H9 (cell line): ENCODE measurements around the gene GIT2. TPM values are rescaled to one million over a fixed set of nuclear protein-coding genes. Genes with fewer than 3 reads are reported as not detected.

Source experiments
- DNase-seq: peaks from one replicate; pipeline ENCODE4 v3.0.0-alpha.2; 2017
- H2AFZ ChIP-seq: one replicate; pipeline ENCODE4 v1.6.1; 2013; ENCODE audit warnings: mild to moderate bottlenecking, low read length, control low read depth, moderate library complexity
- H2AK5ac ChIP-seq: 2 replicates; pipeline ENCODE4 v1.6.1; 2013; ENCODE audit warnings: low read length, control low read depth, mixed read lengths; ENCODE audit not compliant: insufficient read length
- H2BK120ac ChIP-seq: one replicate; pipeline ENCODE4 v1.6.1; 2013; ENCODE audit warnings: low read depth, mild to moderate bottlenecking, low read length, control low read depth, inconsistent platforms; ENCODE audit not compliant: poor library complexity, severe bottlenecking
- H2BK12ac ChIP-seq: 2 replicates; pipeline ENCODE4 v1.6.1; 2013; ENCODE audit warnings: low read length, control low read depth, mixed read lengths, low read depth; ENCODE audit not compliant: insufficient read length
- H2BK15ac ChIP-seq: 2 replicates; pipeline ENCODE4 v1.6.1; 2013; ENCODE audit warnings: low read depth, low read length, control low read depth
- H2BK20ac ChIP-seq: one replicate; pipeline ENCODE4 v1.6.1; 2013; ENCODE audit warnings: low read depth, mild to moderate bottlenecking, low read length, control low read depth, inconsistent platforms; ENCODE audit not compliant: poor library complexity, severe bottlenecking
- H2BK5ac ChIP-seq: 2 replicates; pipeline ENCODE4 v1.6.1; 2013; ENCODE audit warnings: low read length, control low read depth, mixed read lengths; ENCODE audit not compliant: insufficient read length
- H3K14ac ChIP-seq: 2 replicates; pipeline ENCODE4 v1.6.1; 2013; ENCODE audit warnings: low read length, control low read depth; ENCODE audit not compliant: insufficient read depth
- H3K18ac ChIP-seq: 2 replicates; pipeline ENCODE4 v1.6.1; 2013; ENCODE audit warnings: low read depth, mild to moderate bottlenecking, mixed read lengths, low read length, control low read depth; ENCODE audit not compliant: insufficient read length
- H3K23ac ChIP-seq: 2 replicates; pipeline ENCODE4 v1.6.1; 2013; ENCODE audit warnings: low read length, control low read depth, mixed read lengths, low read depth; ENCODE audit not compliant: insufficient read length
- H3K23me2 ChIP-seq: 2 replicates; pipeline ENCODE4 v1.6.1; 2013; ENCODE audit warnings: low read depth, mild to moderate bottlenecking, mixed read lengths, low read length, control low read depth; ENCODE audit not compliant: insufficient read length, poor library complexity, severe bottlenecking
- H3K27ac ChIP-seq: 2 replicates; pipeline ENCODE4 v1.5.1; 2013; ENCODE audit warnings: low read length, control low read depth, mixed read lengths, low read depth; ENCODE audit not compliant: insufficient read length
- H3K27me3 ChIP-seq: 2 replicates; pipeline ENCODE4 v1.6.1; 2013; ENCODE audit warnings: low read length, control low read depth, inconsistent platforms; ENCODE audit not compliant: insufficient read depth
- H3K4ac ChIP-seq: 2 replicates; pipeline ENCODE4 v1.6.1; 2013; ENCODE audit warnings: low read depth, mild to moderate bottlenecking, control low read depth, inconsistent platforms, low read length, moderate library complexity
- H3K4me1 ChIP-seq: 2 replicates; pipeline ENCODE4 v1.6.1; 2013; ENCODE audit warnings: low read length, control low read depth, inconsistent platforms; ENCODE audit not compliant: insufficient read depth
- H3K4me2 ChIP-seq: 2 replicates; pipeline ENCODE4 v1.6.1; 2013; ENCODE audit warnings: low read length, control low read depth, mixed read lengths; ENCODE audit not compliant: insufficient read length, insufficient read depth
- H3K56ac ChIP-seq: 2 replicates; pipeline ENCODE4 v1.6.1; 2013; ENCODE audit warnings: low read depth, mild to moderate bottlenecking, mixed read lengths, low read length, control low read depth; ENCODE audit not compliant: insufficient read length
- H3K79me1 ChIP-seq: 2 replicates; pipeline ENCODE4 v1.6.1; 2013; ENCODE audit warnings: low read depth, mild to moderate bottlenecking, moderate library complexity, low read length, control low read depth, inconsistent platforms; ENCODE audit not compliant: insufficient read depth, poor library complexity, severe bottlenecking
- H3K79me2 ChIP-seq: 2 replicates; pipeline ENCODE4 v1.6.1; 2013; ENCODE audit warnings: low read length, control low read depth, inconsistent platforms; ENCODE audit not compliant: insufficient read depth
- H3K9ac ChIP-seq: 2 replicates; pipeline ENCODE4 v1.6.1; 2013; ENCODE audit warnings: low read length, control low read depth, mixed read lengths; ENCODE audit not compliant: insufficient read length; ENCODE audit errors: extremely low read depth
- H3K9me3 ChIP-seq: one replicate; pipeline ENCODE4 v1.6.1; 2013; ENCODE audit warnings: low read depth, low read length, inconsistent platforms; ENCODE audit not compliant: control insufficient read depth
- H3T11ph ChIP-seq: one replicate; pipeline ENCODE4 v1.6.1; 2013; ENCODE audit warnings: mild to moderate bottlenecking, low read length, control low read depth, inconsistent platforms
- H4K20me1 ChIP-seq: one replicate; pipeline ENCODE4 v1.6.1; 2013; ENCODE audit not compliant: control insufficient read depth, insufficient read length, insufficient read depth
- H4K5ac ChIP-seq: 2 replicates; pipeline ENCODE4 v1.6.1; 2013; ENCODE audit warnings: low read depth, mild to moderate bottlenecking, mixed read lengths, low read length, control low read depth; ENCODE audit not compliant: insufficient read length
- H4K8ac ChIP-seq: replicated peaks from 2 replicates; pipeline ENCODE4 v1.6.1; 2013; ENCODE audit warnings: low read length, control low read depth, mixed read lengths, low read depth; ENCODE audit not compliant: insufficient read length
- H4K91ac ChIP-seq: 2 replicates; pipeline ENCODE4 v1.6.1; 2013; ENCODE audit warnings: low read depth, mild to moderate bottlenecking, moderate library complexity, mixed read lengths, low read length, control low read depth; ENCODE audit not compliant: insufficient read length
- H3K27ac Mint-ChIP-seq, 3 experiments: 2 replicates in 2 of 3; 3 replicates in 1 of 3; pipeline ENCODE4 v1.8.0; 2020 to 2021; ENCODE audit warnings: mixed read lengths in 3 of 3, mild to moderate bottlenecking in 1 of 3, moderate library complexity in 1 of 3
- H3K27me3 Mint-ChIP-seq: 2 replicates; pipeline ENCODE4 v1.8.0; 2021; ENCODE audit warnings: low read depth, mild to moderate bottlenecking, moderate library complexity, mixed read lengths
- H3K36me3 Mint-ChIP-seq, 3 experiments: 2 replicates in 2 of 3; 3 replicates in 1 of 3; pipeline ENCODE4 v1.8.0; 2020 to 2021; ENCODE audit warnings: low read depth in 3 of 3, mixed read lengths in 3 of 3; ENCODE audit not compliant: insufficient read depth in 1 of 3
- H3K4me1 Mint-ChIP-seq, 2 experiments: 2 replicates each; pipeline ENCODE4 v1.8.0; 2020; ENCODE audit warnings: mixed read lengths in 2 of 2
- H3K4me3 Mint-ChIP-seq, 2 experiments: 2 replicates in 1 of 2; 3 replicates in 1 of 2; pipeline ENCODE4 v1.8.0; 2020 to 2021; ENCODE audit warnings: mild to moderate bottlenecking in 2 of 2, mixed read lengths in 2 of 2, moderate library complexity in 1 of 2
- H3K9me3 Mint-ChIP-seq, 2 experiments: 2 replicates in 1 of 2; 3 replicates in 1 of 2; pipeline ENCODE4 v1.8.0; 2020; ENCODE audit warnings: mild to moderate bottlenecking in 2 of 2, mixed read lengths in 2 of 2, moderate library complexity in 1 of 2
- WGBS: extraction: QIAGEN DNeasy Blood & Tissue Kit; methylation state at CpG from one replicate; pipeline ENCODE4 v1.1.7; 2013; ENCODE audit warnings: missing lambda C conversion rate, low lambda C conversion rate, mixed read lengths; ENCODE audit not compliant: insufficient read length; ENCODE audit errors: extremely low coverage; 5-methylcytosine and 5-hydroxymethylcytosine counted together
- total RNA-seq: library from RNA; stranded (reverse); gene quantifications from 2 replicates; pipeline ENCODE4 v1.2.1, GENCODE V29; 2021
- TF ChIP-seq, protein P1 (sequence below): fragments of 200-600 bp; sonication (generic); conservative IDR thresholded peaks from 3 replicates; pipeline ENCODE4 v1.8.0; 2021; ENCODE audit warnings: antibody characterized with exemption, mild to moderate bottlenecking

Gene GIT2
- total RNA-seq, 1 experiment from 2014 or later = 27.0 TPM

DNA sequence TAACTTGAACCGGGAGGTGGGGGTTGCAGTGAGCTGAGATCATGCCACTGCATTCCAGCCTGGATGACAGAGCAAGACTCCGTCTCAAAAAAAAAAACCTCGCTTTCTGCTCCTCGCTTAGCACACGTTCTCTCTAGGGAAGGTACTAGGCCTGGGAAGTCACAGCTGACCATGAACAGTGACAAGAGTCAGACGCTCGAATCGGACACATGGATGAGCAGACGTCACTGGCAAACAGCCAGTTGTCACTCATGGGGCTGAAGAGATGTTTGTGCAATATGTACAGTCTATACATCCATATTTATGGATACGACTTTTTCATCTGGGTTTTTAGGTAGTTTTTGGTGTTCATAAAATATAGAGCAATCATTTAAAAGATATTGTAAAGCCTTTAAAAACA, 76.7 kb downstream of the GIT2 start:
- no peak overlapping the region for H2BK120ac ChIP-seq
- no CpG with 5 or more reads among the region's 10 CpGs for WGBS
- no peaks in the 10 kb centered on the region for H3K23me2 ChIP-seq

More for the DNA sequence above, 76.7 kb downstream of the GIT2 start:
- DNase-seq = no peak
- Histone ChIP-seq H3K23ac (no peak overlapping the region), H3K14ac (no peak overlapping the region), H3K4me1 (no peaks in the 10 kb centered on the region), H4K8ac (no peak overlapping the region), H2BK12ac (no peak overlapping the region), H3K79me1 (no peaks in the 10 kb centered on the region), H2BK20ac (no peak overlapping the region), H2AK5ac (no peak overlapping the region), H4K5ac (no peak overlapping the region), H2BK5ac (no peak overlapping the region), H3K18ac (no peak overlapping the region), H3K9ac (no peak overlapping the region), H4K20me1 (no peaks in the 10 kb centered on the region), H3K56ac (no peak overlapping the region), H3K9me3 (no peaks in the 10 kb centered on the region), H2BK15ac (no peak overlapping the region), H3K79me2 (no peaks in the 10 kb centered on the region), H3K4me2 (no peak overlapping the region), H3T11ph (no peak overlapping the region), H3K4ac (no peak overlapping the region), H2AFZ (no peak overlapping the region), H4K91ac (no peak overlapping the region), H3K27me3 (no peaks in the 10 kb centered on the region), H3K27ac (no peak overlapping the region)
- H3K9me3 Mint-ChIP-seq = no peaks in the 10 kb centered on the region
- TF ChIP-seq, protein P1, sequence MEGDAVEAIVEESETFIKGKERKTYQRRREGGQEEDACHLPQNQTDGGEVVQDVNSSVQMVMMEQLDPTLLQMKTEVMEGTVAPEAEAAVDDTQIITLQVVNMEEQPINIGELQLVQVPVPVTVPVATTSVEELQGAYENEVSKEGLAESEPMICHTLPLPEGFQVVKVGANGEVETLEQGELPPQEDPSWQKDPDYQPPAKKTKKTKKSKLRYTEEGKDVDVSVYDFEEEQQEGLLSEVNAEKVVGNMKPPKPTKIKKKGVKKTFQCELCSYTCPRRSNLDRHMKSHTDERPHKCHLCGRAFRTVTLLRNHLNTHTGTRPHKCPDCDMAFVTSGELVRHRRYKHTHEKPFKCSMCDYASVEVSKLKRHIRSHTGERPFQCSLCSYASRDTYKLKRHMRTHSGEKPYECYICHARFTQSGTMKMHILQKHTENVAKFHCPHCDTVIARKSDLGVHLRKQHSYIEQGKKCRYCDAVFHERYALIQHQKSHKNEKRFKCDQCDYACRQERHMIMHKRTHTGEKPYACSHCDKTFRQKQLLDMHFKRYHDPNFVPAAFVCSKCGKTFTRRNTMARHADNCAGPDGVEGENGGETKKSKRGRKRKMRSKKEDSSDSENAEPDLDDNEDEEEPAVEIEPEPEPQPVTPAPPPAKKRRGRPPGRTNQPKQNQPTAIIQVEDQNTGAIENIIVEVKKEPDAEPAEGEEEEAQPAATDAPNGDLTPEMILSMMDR = no peak
- peaks cover 16 to 58% (median 33%) of the 10 kb centered on the region in 3 experiments; a peak in 6 of 7 replicates for H3K36me3 Mint-ChIP-seq
- no peak overlapping the region; a peak in 1 of 7 replicates for H3K27ac Mint-ChIP-seq
- no peak overlapping the region for H3K4me3 Mint-ChIP-seq
- H3K4me1 Mint-ChIP-seq = 0 out of 4 replicates have a peak, but pooled peaks cover 0 to 3% of the 10 kb centered on the region in 2 experiments
- H3K27me3 Mint-ChIP-seq = no peaks in the 10 kb centered on the region; the same call in 1 of the 2 replicates
